Natural killer cell (primary cell): Measurements from ENCODE around the gene HTRA3. TPM values are rescaled to one million over a fixed set of nuclear protein-coding genes. Genes with fewer than 3 reads are reported as not detected.

Source experiments
- ATAC-seq, 3 donors: fragments of 150-1000 bp in 2 of 3; fragments of 200-7000 bp in 1 of 3; cut with Tn5 transposase; 1 replicate in 1 of 3; 2 replicates in 2 of 3; pipeline ENCODE4 v1.10.0; 2021; ENCODE audit warnings: mild to moderate bottlenecking in 2 of 3, moderate library complexity in 2 of 3
- DNase-seq, 2 donors: peaks; one replicate each; pipeline versions ENCODE4 v3.0.0 to v3.0.0-alpha.2; 2013 to 2021; ENCODE audit warnings: mixed read lengths in 1 of 2
- H3K27ac ChIP-seq: one replicate; pipeline ENCODE4 v1.5.1; 2013; ENCODE audit warnings: mild to moderate bottlenecking, low read length
- H3K27me3 ChIP-seq: one replicate; pipeline ENCODE4 v1.6.1; 2013; ENCODE audit warnings: low read length; ENCODE audit not compliant: control insufficient read depth, insufficient read depth
- H3K36me3 ChIP-seq: one replicate; pipeline ENCODE4 v1.6.1; 2013; ENCODE audit warnings: low read length; ENCODE audit not compliant: control insufficient read depth, insufficient read depth
- H3K4me1 ChIP-seq: one replicate; pipeline ENCODE4 v1.6.1; 2013; ENCODE audit warnings: low read length; ENCODE audit not compliant: control insufficient read depth, insufficient read depth
- H3K4me3 ChIP-seq: one replicate; pipeline ENCODE4 v1.5.1; 2013; ENCODE audit warnings: low read length
- H3K9me3 ChIP-seq: one replicate; pipeline ENCODE4 v1.6.1; 2013; ENCODE audit warnings: low read length; ENCODE audit not compliant: control insufficient read depth, insufficient read depth
- H3K27ac Mint-ChIP-seq, 2 donors: one replicate each; pipeline ENCODE4 v1.8.0; 2022; ENCODE audit warnings: mild to moderate bottlenecking in 2 of 2, mixed read lengths in 2 of 2, moderate library complexity in 1 of 2
- H3K27me3 Mint-ChIP-seq, 2 donors: one replicate each; pipeline ENCODE4 v1.8.0; 2022; ENCODE audit warnings: low read depth in 2 of 2, mixed read lengths in 2 of 2
- H3K36me3 Mint-ChIP-seq: one replicate; pipeline ENCODE4 v1.8.0; 2022; ENCODE audit warnings: mixed read lengths
- H3K4me1 Mint-ChIP-seq, 2 donors: one replicate each; pipeline ENCODE4 v1.8.0; 2022; ENCODE audit warnings: mixed read lengths in 2 of 2
- H3K4me3 Mint-ChIP-seq: one replicate; pipeline ENCODE4 v1.8.0; 2022; ENCODE audit warnings: mild to moderate bottlenecking, moderate library complexity, mixed read lengths
- H3K9me3 Mint-ChIP-seq, 2 donors: one replicate each; pipeline ENCODE4 v1.8.0; 2022; ENCODE audit warnings: mixed read lengths in 2 of 2
- CTCF ChIP-seq: fragments of 200-600 bp; IDR thresholded peaks from one replicate; pipeline ENCODE4 v1.8.0; 2022; ENCODE audit warnings: antibody characterized with exemption
- WGBS: methylation state at CpG from one replicate; pipeline ENCODE4 v1.1.7; 2013; ENCODE audit warnings: missing lambda C conversion rate; ENCODE audit not compliant: insufficient coverage; 5-methylcytosine and 5-hydroxymethylcytosine counted together
- intact Hi-C: fragments of 100-400 bp; cut with micrococcal nuclease; formaldehyde crosslinking; loops from one replicate; pipeline ENCODE4 v1.14.2; 2022
- total RNA-seq, 4 donors: library from RNA; stranded (reverse); fragments of 120-200 nt in 1 of 4; gene quantifications; one replicate each; pipeline versions ENCODE4 v1.2.3 to v1.2.4, GENCODE V29; 2013 to 2022

HTRA3 gene
- total RNA-seq, 3 donors from 2014 or later (not counting 1 experiment from before 2014, with no cell fraction given), result not detected

GRCh38 chr4:8289151-8289750 lies 19.7 kb downstream of the HTRA3 start:
- Mint-ChIP-seq H3K9me3 (no peaks in the 10 kb centered on the region), H3K4me1 (no peaks in the 10 kb centered on the region), H3K27me3 (no peaks in the 10 kb centered on the region), H3K36me3 (no peaks in the 10 kb centered on the region), H3K4me3 (no peak overlapping the region), H3K27ac (no peak overlapping the region)
- H3K27ac ChIP-seq, result no peak overlapping the region
- no peak for DNase-seq
- no peak for ATAC-seq
- no peak overlapping the region for H3K4me3 ChIP-seq
- no peaks in the 10 kb centered on the region for H3K36me3 ChIP-seq
- H3K27me3 ChIP-seq, result no peaks in the 10 kb centered on the region
- TF ChIP-seq CTCF, result no peak
- H3K4me1 ChIP-seq, result no peaks in the 10 kb centered on the region
- intact Hi-C loops, result no loop called here
- WGBS, result 78% methylated on average over 13 of the region's 13 CpGs
- no peaks in the 10 kb centered on the region for H3K9me3 ChIP-seq

GRCh38 chr4:8289956-8290700 lies 20.6 kb downstream of the HTRA3 start:
- Mint-ChIP-seq H3K9me3 (peaks cover 5% of the 10 kb centered on the region in 2 donors), H3K27ac (no peak overlapping the region), H3K4me1 (no peaks in the 10 kb centered on the region), H3K4me3 (no peak overlapping the region), H3K36me3 (no peaks in the 10 kb centered on the region), H3K27me3 (no peaks in the 10 kb centered on the region)
- intact Hi-C loops, result no loop called here
- WGBS, result 90% methylated on average over 29 of the region's 29 CpGs
- ATAC-seq (no peak), DNase-seq (no peak)
- Histone ChIP-seq H3K4me3 (no peak overlapping the region), H3K27ac (no peak overlapping the region), H3K9me3 (no peaks in the 10 kb centered on the region), H3K4me1 (no peaks in the 10 kb centered on the region), H3K36me3 (no peaks in the 10 kb centered on the region), H3K27me3 (no peaks in the 10 kb centered on the region)
- no peak for TF ChIP-seq CTCF

GRCh38 chr4:8290701-8290970 lies 21.1 kb downstream of the HTRA3 start:
- Mint-ChIP-seq H3K4me3 (no peak overlapping the region), H3K27ac (no peak overlapping the region), H3K36me3 (no peaks in the 10 kb centered on the region)

More at GRCh38 chr4:8290701-8290970, 21.1 kb downstream of the HTRA3 start:
- ATAC-seq (no peak), DNase-seq (no peak)
- no peak for TF ChIP-seq CTCF
- no peaks in the 10 kb centered on the region for H3K36me3 ChIP-seq
- H3K4me1 ChIP-seq, result no peaks in the 10 kb centered on the region
- H3K4me3 ChIP-seq, result no peak overlapping the region
- WGBS, result 89% methylated on average over 8 of the region's 8 CpGs
- Mint-ChIP-seq H3K9me3 (peaks cover 5 to 7% of the 10 kb centered on the region in 2 donors), H3K27me3 (no peaks in the 10 kb centered on the region), H3K4me1 (no peaks in the 10 kb centered on the region)
- no peak overlapping the region for H3K27ac ChIP-seq
- H3K27me3 ChIP-seq, result no peaks in the 10 kb centered on the region
- intact Hi-C loops, result no loop called here
- no peaks in the 10 kb centered on the region for H3K9me3 ChIP-seq
